Gastroesophageal sphincter (tissue), 3 donors: Measurements from ENCODE around the gene YPEL1.

Source experiments
- EP300 ChIP-seq: sonication (generic); formaldehyde crosslinking; IDR thresholded peaks from one replicate; pipeline ENCODE4 v1.6.1; 2017; ENCODE audit warnings: antibody characterized with exemption, mild to moderate bottlenecking
- POLR2A ChIP-seq, 2 donors: fragments of 450-650 bp; IDR thresholded peaks; one replicate each; pipeline ENCODE4 v1.6.1; 2017; ENCODE audit warnings: antibody characterized with exemption in 2 of 2, mild to moderate bottlenecking in 2 of 2, moderate library complexity in 1 of 2
- POLR2AphosphoS5 ChIP-seq: sonication (generic); formaldehyde crosslinking; IDR thresholded peaks from one replicate; pipeline ENCODE4 v1.6.1; 2017; ENCODE audit warnings: antibody characterized with exemption
- TF ChIP-seq, protein P1 (sequence below), 4 experiments: fragments of 200-600 bp in 2 of 4; fragments of 450-650 bp in 2 of 4; sonication (generic) in 1 of 4; IDR thresholded peaks; one replicate each; pipeline ENCODE4 v1.5.1; 2017 to 2019; ENCODE audit warnings: antibody characterized with exemption in 4 of 4, mild to moderate bottlenecking in 2 of 4, moderate library complexity in 2 of 4

GRCh38 chr22:21702700-21703683 is 32.6 kb downstream of the YPEL1 start:
- TF ChIP-seq, protein P1, sequence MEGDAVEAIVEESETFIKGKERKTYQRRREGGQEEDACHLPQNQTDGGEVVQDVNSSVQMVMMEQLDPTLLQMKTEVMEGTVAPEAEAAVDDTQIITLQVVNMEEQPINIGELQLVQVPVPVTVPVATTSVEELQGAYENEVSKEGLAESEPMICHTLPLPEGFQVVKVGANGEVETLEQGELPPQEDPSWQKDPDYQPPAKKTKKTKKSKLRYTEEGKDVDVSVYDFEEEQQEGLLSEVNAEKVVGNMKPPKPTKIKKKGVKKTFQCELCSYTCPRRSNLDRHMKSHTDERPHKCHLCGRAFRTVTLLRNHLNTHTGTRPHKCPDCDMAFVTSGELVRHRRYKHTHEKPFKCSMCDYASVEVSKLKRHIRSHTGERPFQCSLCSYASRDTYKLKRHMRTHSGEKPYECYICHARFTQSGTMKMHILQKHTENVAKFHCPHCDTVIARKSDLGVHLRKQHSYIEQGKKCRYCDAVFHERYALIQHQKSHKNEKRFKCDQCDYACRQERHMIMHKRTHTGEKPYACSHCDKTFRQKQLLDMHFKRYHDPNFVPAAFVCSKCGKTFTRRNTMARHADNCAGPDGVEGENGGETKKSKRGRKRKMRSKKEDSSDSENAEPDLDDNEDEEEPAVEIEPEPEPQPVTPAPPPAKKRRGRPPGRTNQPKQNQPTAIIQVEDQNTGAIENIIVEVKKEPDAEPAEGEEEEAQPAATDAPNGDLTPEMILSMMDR (IDR thresholded peaks at IDR 0.05) = no peak
- TF ChIP-seq POLR2A (IDR thresholded peaks at IDR 0.05) = no peak
- no peak for TF ChIP-seq POLR2AphosphoS5
- TF ChIP-seq EP300 = no peak
